Sigmoid colon (tissue), 4 donors: ENCODE measurements around the gene GSS.

ENCODE experiments used
- CTCF ChIP-seq, 4 experiments: fragments of 450-650 bp in 3 of 4; fragments of 200-600 bp in 1 of 4; IDR thresholded peaks; one replicate each; pipeline ENCODE4 v1.5.1; 2016 to 2019; ENCODE audit warnings: antibody characterized with exemption in 4 of 4, mild to moderate bottlenecking in 3 of 4, moderate library complexity in 2 of 4
- EP300 ChIP-seq, 4 donors: sonication (generic); formaldehyde crosslinking; IDR thresholded peaks; one replicate each; pipeline ENCODE4 v1.6.1; 2017; ENCODE audit warnings: antibody characterized with exemption in 4 of 4
- POLR2A ChIP-seq, 2 donors: fragments of 450-650 bp; IDR thresholded peaks; one replicate each; pipeline ENCODE4 v1.6.1; 2016; ENCODE audit warnings: antibody characterized with exemption in 2 of 2, mild to moderate bottlenecking in 2 of 2, moderate library complexity in 2 of 2

GRCh38 chr20:34920055-34920454, 35.6 kb downstream of the GSS start:
- no peak for TF ChIP-seq CTCF (IDR thresholded peaks at IDR 0.05)
- TF ChIP-seq POLR2A (IDR thresholded peaks at IDR 0.05), result no peak
- TF ChIP-seq EP300 (IDR thresholded peaks at IDR 0.05), result no peak
